ENCODE measurements around the gene AARS1. TPM values are rescaled to one million over a fixed set of nuclear protein-coding genes. Genes with fewer than 3 reads are reported as not detected.

AARS1 gene
- total RNA-seq, 1 donor from 2014 or later = 53.7 TPM

- H3K27me3 ChIP-seq = no peaks in the 10 kb centered on the region
- no peaks in the 10 kb centered on the region for H3K79me2 ChIP-seq (ENCODE audit: low read depth)
- no peak overlapping the region for H3K4me2 ChIP-seq
- DNase-seq (ENCODE audit: low spot score) = peak; percentile 18
- H3K4me3 Mint-ChIP-seq = no peak overlapping the region
- H3K27ac ChIP-seq = no peak overlapping the region
- H3K27me3 Mint-ChIP-seq (ENCODE audit: insufficient read depth, low read depth) = peaks cover 2% of the 10 kb centered on the region
- H3K4me1 ChIP-seq = no peaks in the 10 kb centered on the region
- no peak overlapping the region for H3K9ac ChIP-seq
- TF ChIP-seq EZH2phosphoT487 (IDR thresholded peaks at IDR 0.05) (no peak), CTCF (IDR thresholded peaks at IDR 0.05) (peak; percentile 58), EZH2 (IDR thresholded peaks at IDR 0.05) (no peak)
- no peak overlapping the region for H3K4me3 ChIP-seq
- H3K9me3 Mint-ChIP-seq = no peaks in the 10 kb centered on the region
- H3K9me3 ChIP-seq (ENCODE audit: low read depth) = no peaks in the 10 kb centered on the region
- no peaks in the 10 kb centered on the region for H4K20me1 ChIP-seq (ENCODE audit: low read depth)
- H3K27ac Mint-ChIP-seq = no peak overlapping the region
- H2AFZ ChIP-seq (replicated peaks) = no peak overlapping the region
- peaks cover 18% of the 10 kb centered on the region for H3K36me3 Mint-ChIP-seq
- H3F3A ChIP-seq (ENCODE audit: low read depth) = peaks cover 5% of the 10 kb centered on the region
- no peaks in the 10 kb centered on the region for H3K4me1 Mint-ChIP-seq
- H3K36me3 ChIP-seq = no peaks in the 10 kb centered on the region
These were observed 42.5 kb upstream of the AARS1 start for GRCh38 chr16:70331588-70332358.

GRCh38 chr16:70331091-70331490 lies 41.8 kb upstream of the AARS1 start:
- H3K27ac ChIP-seq = no peak overlapping the region
- TF ChIP-seq EZH2phosphoT487 (IDR thresholded peaks at IDR 0.05) (no peak), CTCF (IDR thresholded peaks at IDR 0.05) (no peak), EZH2 (IDR thresholded peaks at IDR 0.05) (no peak)

GRCh38 chr16:70324998-70325747 lies 35.9 kb upstream of the AARS1 start:
- Histone ChIP-seq H3K27ac (no peak overlapping the region), H3K4me2 (no peak overlapping the region), H3K4me1 (no peaks in the 10 kb centered on the region), H3K79me2 (ENCODE audit: low read depth) (no peaks in the 10 kb centered on the region), H3K27me3 (no peaks in the 10 kb centered on the region), H3K9ac (no peak overlapping the region), H3F3A (ENCODE audit: low read depth) (no peaks in the 10 kb centered on the region), H3K36me3 (no peaks in the 10 kb centered on the region), H3K9me3 (ENCODE audit: low read depth) (no peaks in the 10 kb centered on the region), H4K20me1 (ENCODE audit: low read depth) (no peaks in the 10 kb centered on the region), H3K4me3 (no peak overlapping the region), H2AFZ (replicated peaks) (no peak overlapping the region)
- H3K9me3 Mint-ChIP-seq = no peaks in the 10 kb centered on the region
- TF ChIP-seq EZH2 (IDR thresholded peaks at IDR 0.05) (no peak), EZH2phosphoT487 (IDR thresholded peaks at IDR 0.05) (no peak), CTCF (IDR thresholded peaks at IDR 0.05) (no peak)
- H3K27ac Mint-ChIP-seq = no peak overlapping the region
- H3K4me3 Mint-ChIP-seq = no peak overlapping the region
- peaks cover 16% of the 10 kb centered on the region for H3K36me3 Mint-ChIP-seq
- no peak for DNase-seq (ENCODE audit: low spot score)
- no peaks in the 10 kb centered on the region for H3K4me1 Mint-ChIP-seq
- no peaks in the 10 kb centered on the region for H3K27me3 Mint-ChIP-seq (ENCODE audit: insufficient read depth, low read depth)

More at GRCh38 chr16:70331091-70331490, 41.8 kb upstream of the AARS1 start:
- Histone ChIP-seq H3K4me2 (no peak overlapping the region), H3F3A (ENCODE audit: low read depth) (peaks cover 5% of the 10 kb centered on the region), H3K79me2 (ENCODE audit: low read depth) (no peaks in the 10 kb centered on the region), H4K20me1 (ENCODE audit: low read depth) (no peaks in the 10 kb centered on the region), H3K9ac (no peak overlapping the region), H3K36me3 (no peaks in the 10 kb centered on the region), H3K4me3 (no peak overlapping the region), H3K9me3 (ENCODE audit: low read depth) (no peaks in the 10 kb centered on the region), H2AFZ (replicated peaks) (no peak overlapping the region), H3K4me1 (no peaks in the 10 kb centered on the region), H3K27me3 (no peaks in the 10 kb centered on the region)
- Mint-ChIP-seq H3K4me3 (no peak overlapping the region), H3K27ac (no peak overlapping the region), H3K36me3 (peaks cover 15% of the 10 kb centered on the region), H3K27me3 (ENCODE audit: insufficient read depth, low read depth) (peaks cover 2% of the 10 kb centered on the region), H3K4me1 (no peaks in the 10 kb centered on the region), H3K9me3 (no peaks in the 10 kb centered on the region)
- DNase-seq (ENCODE audit: low spot score) = no peak
